Common myeloid progenitor, CD34-positive (primary cell): ENCODE results near the gene ADRM1.

ENCODE experiments used
- CTCF ChIA-PET: fragments of 350-600 bp; sonication (Branson Sonifier 250); formaldehyde crosslinking; loops from one replicate; lab custom pipeline; 2021; ENCODE audit warnings: antibody characterized with exemption; lab: Charles Lee
- POLR2A ChIA-PET: fragments of 350-600 bp; sonication (Branson Sonifier 250); formaldehyde crosslinking; loops from one replicate; lab custom pipeline; 2021; ENCODE audit warnings: antibody characterized with exemption; lab: Charles Lee
- DNase-seq, 3 donors: peaks; one replicate each; pipeline versions ENCODE4 v3.0.0 to v3.0.0-alpha.2; 2013
- H3K27ac ChIP-seq, 2 experiments: 1 replicate in 1 of 2; 2 replicates in 1 of 2; pipeline ENCODE4 v1.7.0; 2013; ENCODE audit warnings: inconsistent platforms in 2 of 2, low read length in 2 of 2, mild to moderate bottlenecking in 2 of 2, low read depth in 1 of 2, moderate library complexity in 1 of 2; ENCODE audit not compliant: severe bottlenecking in 2 of 2, insufficient read depth in 1 of 2, poor library complexity in 1 of 2
- H3K27me3 ChIP-seq, 5 experiments: replicated peaks in 2 of 5; 1 replicate in 3 of 5; 2 replicates in 2 of 5; pipeline versions ENCODE4 v1.6.1 to v1.7.0; 2013; ENCODE audit warnings: low read length in 4 of 5, mild to moderate bottlenecking in 2 of 5, moderate library complexity in 2 of 5, inconsistent platforms in 1 of 5; ENCODE audit not compliant: insufficient read depth in 5 of 5, control insufficient read depth in 4 of 5
- H3K36me3 ChIP-seq, 4 experiments: 1 replicate in 2 of 4; 2 replicates in 2 of 4; pipeline versions ENCODE4 v1.6.1 to v1.7.0; 2013; ENCODE audit warnings: low read length in 3 of 4, control low read depth in 1 of 4, mild to moderate bottlenecking in 1 of 4; ENCODE audit not compliant: control insufficient read depth in 4 of 4, insufficient read depth in 4 of 4
- H3K4me1 ChIP-seq, 4 experiments: 1 replicate in 3 of 4; 2 replicates in 1 of 4; pipeline versions ENCODE4 v1.6.1 to v1.7.1; 2013; ENCODE audit warnings: low read length in 3 of 4, mild to moderate bottlenecking in 3 of 4, control low read depth in 1 of 4, inconsistent platforms in 1 of 4, moderate library complexity in 1 of 4; ENCODE audit not compliant: control insufficient read depth in 4 of 4, insufficient read depth in 4 of 4; ENCODE audit errors: control extremely low read depth in 1 of 4
- H3K4me3 ChIP-seq, 7 experiments: 1 replicate in 4 of 7; 2 replicates in 3 of 7; pipeline versions ENCODE4 v1.5.1 to v1.7.0; 2013; ENCODE audit warnings: mild to moderate bottlenecking in 7 of 7, low read length in 6 of 7, moderate library complexity in 6 of 7, inconsistent platforms in 2 of 7, low read depth in 2 of 7, control low read depth in 1 of 7; ENCODE audit not compliant: insufficient read depth in 4 of 7, control insufficient read depth in 1 of 7; ENCODE audit errors: extremely low read depth in 1 of 7
- H3K9me3 ChIP-seq, 5 experiments: 1 replicate in 4 of 5; 2 replicates in 1 of 5; pipeline versions ENCODE4 v1.6.1 to v1.7.1; 2013; ENCODE audit warnings: low read length in 4 of 5, mild to moderate bottlenecking in 2 of 5, inconsistent platforms in 1 of 5, low read depth in 1 of 5, moderate library complexity in 1 of 5; ENCODE audit not compliant: control insufficient read depth in 4 of 5, insufficient read depth in 2 of 5; ENCODE audit errors: control extremely low read depth in 1 of 5
- WGBS: methylation state at CpG from one replicate; pipeline ENCODE4 v1.1.5; 2013; ENCODE audit not compliant: insufficient coverage; 5-methylcytosine and 5-hydroxymethylcytosine counted together

Gene ADRM1

DNA sequence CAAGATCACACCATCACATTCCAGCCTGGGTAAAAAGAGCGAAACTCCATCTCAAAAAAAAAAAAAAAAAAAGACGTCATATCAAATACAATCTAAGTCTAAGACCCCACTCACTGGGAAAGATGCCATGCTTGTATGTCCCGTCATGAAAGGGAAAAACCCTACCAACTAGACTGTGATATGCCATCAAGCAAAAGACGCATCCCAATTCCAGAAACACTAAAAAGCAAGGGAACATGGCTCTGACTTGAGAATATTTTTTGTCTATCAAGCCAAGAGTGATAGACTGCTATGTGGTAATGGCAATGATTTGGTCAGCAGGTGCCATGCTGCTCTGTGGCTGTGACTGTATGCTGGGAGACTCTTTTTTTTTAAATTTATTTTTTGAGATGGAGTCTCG lies 41.3 kb downstream of the ADRM1 start:
- Histone ChIP-seq H3K9me3 (peaks cover 0 to 4% (median 4%) of the 10 kb centered on the region in 5 experiments), H3K27ac (no peak overlapping the region), H3K36me3 (no peaks in the 10 kb centered on the region), H3K4me3 (no peak overlapping the region), H3K4me1 (no peaks in the 10 kb centered on the region), H3K27me3 (peaks cover 0 to 2% (median 0%) of the 10 kb centered on the region in 5 experiments)
- no peak for DNase-seq
- CTCF ChIA-PET, result no interaction called here
- WGBS, result 100% methylated on average over 1 of the region's 5 CpGs
- POLR2A ChIA-PET, result interaction anchor here (0.6 kb wide), 1 partner anchor 555 kb away, joined by 4 read pairs; no protein-coding TSS in a partner anchor

DNA sequence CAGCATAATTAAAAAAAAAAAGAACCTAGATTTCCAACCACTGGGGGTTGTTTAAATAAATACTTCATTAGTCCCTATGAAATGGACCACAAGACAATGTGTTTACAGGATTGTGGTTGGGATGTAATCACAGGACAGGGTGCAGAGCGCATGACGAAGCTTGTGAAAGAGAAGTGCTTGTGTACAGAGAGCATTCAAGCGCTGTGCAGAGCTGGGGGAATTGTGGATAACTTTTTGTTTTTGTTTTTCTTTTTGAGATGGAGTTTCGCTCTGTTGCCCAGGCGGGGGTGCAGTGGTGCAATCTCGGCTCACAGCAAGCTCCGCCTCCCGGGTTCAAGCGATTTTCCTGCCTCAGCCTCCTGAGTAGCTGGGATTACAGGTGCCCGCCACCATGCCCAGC lies 42.0 kb downstream of the ADRM1 start:
- ChIA-PET CTCF (interaction anchor here (0.7 to 1.1 kb wide), 2 partner anchors 11 to 38 kb away, joined by 3 to 4 read pairs; no protein-coding TSS in a partner anchor), POLR2A (interaction anchor here (0.6 kb wide), 1 partner anchor 46 kb away, joined by 5 read pairs; no protein-coding TSS in a partner anchor)
- WGBS, result 93% methylated on average over 9 of the region's 10 CpGs
- Histone ChIP-seq H3K4me3 (no peak overlapping the region), H3K27me3 (peaks cover 0 to 2% (median 0%) of the 10 kb centered on the region in 5 experiments), H3K9me3 (peaks cover 3 to 5% (median 4%) of the 10 kb centered on the region in 5 experiments), H3K27ac (no peak overlapping the region), H3K36me3 (no peaks in the 10 kb centered on the region), H3K4me1 (no peaks in the 10 kb centered on the region)
- no peak for DNase-seq

DNA sequence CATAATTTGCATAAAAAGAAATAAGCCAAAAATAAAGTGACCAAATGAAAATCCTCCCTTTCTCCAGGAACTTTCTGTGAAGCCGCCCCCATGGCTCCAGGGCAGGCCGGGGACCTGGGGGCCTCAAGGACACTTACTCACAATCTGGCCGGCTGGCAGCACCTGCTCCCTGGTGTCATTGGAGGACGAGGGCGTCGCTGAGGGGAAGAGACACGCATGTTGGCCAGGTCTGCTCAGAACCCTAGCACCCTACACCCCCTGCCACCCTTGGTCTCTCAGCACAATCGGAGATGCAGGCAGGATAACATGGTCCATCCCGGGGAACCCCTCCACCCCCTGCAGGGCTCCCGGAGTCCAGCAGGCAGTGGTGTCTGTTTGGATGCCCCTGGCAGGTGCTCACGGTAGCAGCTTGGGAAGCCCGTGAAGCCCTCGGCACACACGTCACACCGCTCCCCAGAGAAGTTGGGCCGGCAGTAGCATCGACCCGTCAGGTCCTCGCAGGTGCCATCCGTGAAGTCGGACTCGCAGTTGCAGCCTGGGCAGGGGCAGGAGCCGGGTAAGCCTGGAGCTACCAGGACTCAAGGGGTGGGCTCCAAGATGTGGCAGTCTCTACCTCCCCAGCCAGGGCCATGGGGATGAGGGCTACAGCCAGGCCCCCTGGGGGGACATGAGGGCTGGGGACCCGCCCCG lies 43.0 kb downstream of the ADRM1 start:
- Histone ChIP-seq H3K27ac (no peak overlapping the region), H3K27me3 (peaks cover 0 to 2% (median 0%) of the 10 kb centered on the region in 5 experiments), H3K9me3 (peaks cover 3 to 5% (median 4%) of the 10 kb centered on the region in 5 experiments), H3K4me3 (no peak overlapping the region), H3K4me1 (no peaks in the 10 kb centered on the region), H3K36me3 (no peaks in the 10 kb centered on the region)
- DNase-seq, result no peak
- CTCF ChIA-PET, result no interaction called here
- WGBS, result 93% methylated on average over 25 of the region's 25 CpGs
- POLR2A ChIA-PET, result no interaction called here

DNA sequence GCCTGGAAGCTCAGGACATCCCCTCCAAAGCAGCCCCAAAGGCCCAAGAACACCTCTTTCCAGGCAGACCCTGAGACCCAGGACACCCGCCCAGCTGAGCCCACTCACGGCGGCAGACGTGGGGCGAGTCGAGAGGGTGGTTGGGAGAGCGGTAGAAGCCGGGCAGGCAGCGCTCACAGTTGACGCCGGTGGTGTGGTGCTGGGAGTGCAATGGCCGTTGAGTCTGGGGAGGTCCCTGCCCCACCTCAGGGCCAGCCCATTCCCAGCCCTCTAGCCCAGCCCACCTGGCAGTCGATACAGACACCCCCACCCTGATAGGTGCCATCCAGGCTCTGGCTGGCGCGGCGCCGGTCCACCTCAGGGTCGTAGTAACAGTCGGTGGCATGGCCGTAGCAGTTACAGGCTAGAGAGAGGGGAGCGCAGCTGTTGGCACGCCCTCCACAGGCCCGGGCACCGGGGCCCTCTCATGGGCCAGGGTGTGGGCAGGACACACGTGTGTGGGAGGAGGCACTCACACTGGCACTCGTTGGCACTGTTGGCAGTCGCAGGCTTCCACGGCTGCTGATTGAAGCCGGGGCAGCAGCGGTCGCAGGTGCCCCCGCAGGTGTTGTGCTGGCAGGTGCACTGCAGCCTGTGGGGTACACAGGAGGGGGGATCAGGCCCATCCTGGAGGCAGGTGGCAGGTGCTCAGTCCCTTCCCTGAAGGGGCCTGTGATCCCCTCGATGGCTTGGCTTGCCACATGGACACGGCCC lies 43.8 kb downstream of the ADRM1 start:
- Histone ChIP-seq H3K4me3 (no peak overlapping the region), H3K27ac (no peak overlapping the region), H3K27me3 (peaks cover 0 to 2% (median 0%) of the 10 kb centered on the region in 5 experiments), H3K4me1 (no peaks in the 10 kb centered on the region), H3K36me3 (no peaks in the 10 kb centered on the region), H3K9me3 (peaks cover 1 to 5% (median 3%) of the 10 kb centered on the region in 5 experiments)
- ChIA-PET POLR2A (no interaction called here), CTCF (no interaction called here)
- 97% methylated on average over 29 of the region's 34 CpGs for WGBS
- no peak for DNase-seq

DNA sequence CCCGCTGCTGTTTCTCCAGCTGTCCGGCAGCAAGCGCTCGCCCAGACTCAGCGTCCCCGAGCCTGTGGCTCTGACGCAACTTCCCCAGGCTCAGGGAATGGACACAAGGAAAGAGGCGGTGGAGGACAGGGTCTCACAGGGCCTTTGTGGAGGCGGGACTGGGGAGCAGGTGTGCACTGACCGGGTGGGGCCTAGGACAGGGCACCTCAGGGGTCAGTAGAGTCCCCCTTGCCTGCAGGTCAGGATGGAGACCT lies 44.3 kb downstream of the ADRM1 start:
- WGBS, result 98% methylated on average over 9 of the region's 10 CpGs
- CTCF ChIA-PET, result no interaction called here
- H3K4me3 ChIP-seq, result no peak overlapping the region
- H3K4me1 ChIP-seq, result no peaks in the 10 kb centered on the region
- H3K27me3 ChIP-seq, result peaks cover 0 to 2% (median 0%) of the 10 kb centered on the region in 5 experiments
- H3K36me3 ChIP-seq, result no peaks in the 10 kb centered on the region
- peaks cover 0 to 5% (median 3%) of the 10 kb centered on the region in 5 experiments for H3K9me3 ChIP-seq
- H3K27ac ChIP-seq, result no peak overlapping the region
- POLR2A ChIA-PET, result no interaction called here
- no peak for DNase-seq

DNA sequence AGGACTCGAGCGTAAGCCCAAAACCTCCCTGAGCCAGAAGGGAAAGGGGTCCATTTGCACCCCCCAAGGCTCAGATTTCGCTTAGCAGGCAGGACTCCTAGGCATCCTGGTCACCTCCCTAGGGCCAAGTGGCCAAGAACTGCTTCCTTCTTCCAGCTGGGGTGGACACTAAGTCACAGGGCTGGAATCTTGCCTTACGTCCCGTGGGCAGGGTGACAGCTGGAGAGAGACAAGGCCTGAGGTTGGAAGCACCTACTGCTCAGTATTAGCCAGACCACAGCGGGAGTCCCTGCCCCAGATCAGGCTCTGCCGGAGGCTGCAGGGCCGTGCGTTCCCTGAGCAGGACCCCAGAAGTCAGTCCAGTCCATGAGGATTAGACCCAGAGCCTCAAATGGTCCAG lies 44.6 kb downstream of the ADRM1 start:
- Histone ChIP-seq H3K27ac (no peak overlapping the region), H3K4me3 (no peak overlapping the region), H3K27me3 (peaks cover 0 to 2% (median 0%) of the 10 kb centered on the region in 5 experiments), H3K36me3 (no peaks in the 10 kb centered on the region), H3K4me1 (no peaks in the 10 kb centered on the region), H3K9me3 (peaks cover 0 to 5% (median 3%) of the 10 kb centered on the region in 5 experiments)
- WGBS, result 81% methylated on average over 6 of the region's 9 CpGs
- no peak for DNase-seq
- CTCF ChIA-PET, result no interaction called here
- POLR2A ChIA-PET, result no interaction called here

- no peaks in the 10 kb centered on the region for H3K4me1 ChIP-seq
Observed at GRCh38 chr20:62348604-62349003, 45.8 kb downstream of the ADRM1 start.

More at GRCh38 chr20:62348604-62349003, 45.8 kb downstream of the ADRM1 start:
- no peak overlapping the region for H3K27ac ChIP-seq
- no peak overlapping the region for H3K4me3 ChIP-seq
- ChIA-PET POLR2A (no interaction called here), CTCF (no interaction called here)
- no CpG with 5 or more reads among the region's 1 CpG for WGBS
- no peak for DNase-seq
- peaks cover 0 to 5% (median 3%) of the 10 kb centered on the region in 5 experiments for H3K9me3 ChIP-seq
- no peaks in the 10 kb centered on the region for H3K36me3 ChIP-seq
- no peaks in the 10 kb centered on the region for H3K27me3 ChIP-seq
